ENCODE measurements around the gene ARMH4.

- TF ChIP-seq CTCF (IDR thresholded peaks at IDR 0.05) (no peak), POLR2A (IDR thresholded peaks at IDR 0.05) (no peak)
Measured at GRCh38 chr14:58133739-58134138, 18.3 kb downstream of the ARMH4 start.

All from esophagus squamous epithelium (tissue), 4 donors.